ENCODE measurements around the gene CERK.

DNA sequence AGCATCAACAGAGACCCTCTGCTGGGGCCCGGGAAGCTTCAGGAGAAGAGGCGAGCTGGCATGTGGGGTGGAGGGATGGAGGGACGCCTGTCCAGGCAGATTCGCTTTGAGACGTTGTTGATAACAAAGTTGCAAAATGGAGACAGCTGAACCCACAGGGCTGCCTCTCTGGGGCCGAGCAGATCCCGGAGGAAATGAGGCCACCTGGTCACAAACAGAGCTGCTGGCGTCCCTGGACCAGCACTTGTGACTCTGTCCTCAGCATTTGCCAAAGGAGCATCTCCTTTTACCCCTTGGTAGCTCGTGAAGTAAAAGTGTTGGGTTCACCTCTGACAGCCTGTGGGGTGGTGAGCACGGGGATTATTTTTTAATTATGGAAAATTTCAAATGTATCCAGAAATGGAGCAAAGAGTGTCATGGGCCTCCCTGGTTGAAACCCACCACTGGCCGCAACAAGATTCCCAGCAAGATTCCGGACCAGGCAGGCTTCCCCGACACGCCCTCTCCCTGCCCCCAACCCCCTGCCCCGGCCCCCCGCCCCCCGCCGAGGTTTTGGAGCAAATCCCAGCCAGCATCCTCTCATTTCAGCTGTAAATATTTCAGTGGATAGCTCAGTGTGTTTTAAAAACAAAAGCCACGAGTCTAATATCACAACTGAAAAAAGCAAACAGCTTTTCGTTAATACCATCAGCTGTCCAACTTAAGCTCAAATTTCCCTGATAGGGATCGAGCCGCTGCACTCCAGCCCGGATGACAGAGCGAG lies 97.6 kb downstream of the CERK start:
- TF ChIP-seq EGR1 (IDR thresholded peaks at IDR 0.05; ENCODE audit: borderline replicate concordance, low read depth, low read length) (no peak), SUZ12 (IDR thresholded peaks at IDR 0.05; ENCODE audit: low read length) (no peak), RFX5 (IDR thresholded peaks at IDR 0.05; ENCODE audit: borderline replicate concordance, low read depth, low read length) (no peak), SIN3A (conservative IDR thresholded peaks at IDR 0.05 in 1 of 2, IDR thresholded peaks at IDR 0.05 in 1 of 2; ENCODE audit: low read depth in 1 of 2, low read length in 2 of 2) (no peak), KDM1A (IDR thresholded peaks at IDR 0.05; ENCODE audit: borderline replicate concordance, low read length) (no peak), GABPA (IDR thresholded peaks at IDR 0.05; ENCODE audit: borderline replicate concordance, insufficient read depth, low read length) (no peak), CEBPB (IDR thresholded peaks at IDR 0.05; ENCODE audit: low read depth, low read length) (no peak), JUN (IDR thresholded peaks at IDR 0.05; ENCODE audit: low read depth, low read length) (no peak), EP300 (IDR thresholded peaks at IDR 0.05; ENCODE audit: borderline replicate concordance in 1 of 2, low read depth in 2 of 2, low read length in 2 of 2) (no peak), POLR2AphosphoS5 (IDR thresholded peaks at IDR 0.05; ENCODE audit: low read depth, low read length) (no peak), BACH1 (IDR thresholded peaks at IDR 0.05; ENCODE audit: low read length) (no peak)
- TF ChIP-seq, protein P1, sequence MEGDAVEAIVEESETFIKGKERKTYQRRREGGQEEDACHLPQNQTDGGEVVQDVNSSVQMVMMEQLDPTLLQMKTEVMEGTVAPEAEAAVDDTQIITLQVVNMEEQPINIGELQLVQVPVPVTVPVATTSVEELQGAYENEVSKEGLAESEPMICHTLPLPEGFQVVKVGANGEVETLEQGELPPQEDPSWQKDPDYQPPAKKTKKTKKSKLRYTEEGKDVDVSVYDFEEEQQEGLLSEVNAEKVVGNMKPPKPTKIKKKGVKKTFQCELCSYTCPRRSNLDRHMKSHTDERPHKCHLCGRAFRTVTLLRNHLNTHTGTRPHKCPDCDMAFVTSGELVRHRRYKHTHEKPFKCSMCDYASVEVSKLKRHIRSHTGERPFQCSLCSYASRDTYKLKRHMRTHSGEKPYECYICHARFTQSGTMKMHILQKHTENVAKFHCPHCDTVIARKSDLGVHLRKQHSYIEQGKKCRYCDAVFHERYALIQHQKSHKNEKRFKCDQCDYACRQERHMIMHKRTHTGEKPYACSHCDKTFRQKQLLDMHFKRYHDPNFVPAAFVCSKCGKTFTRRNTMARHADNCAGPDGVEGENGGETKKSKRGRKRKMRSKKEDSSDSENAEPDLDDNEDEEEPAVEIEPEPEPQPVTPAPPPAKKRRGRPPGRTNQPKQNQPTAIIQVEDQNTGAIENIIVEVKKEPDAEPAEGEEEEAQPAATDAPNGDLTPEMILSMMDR (IDR thresholded peaks at IDR 0.05; ENCODE audit: control extremely low read depth in 1 of 3, insufficient read depth in 1 of 3, low read depth in 1 of 3, low read length in 3 of 3), result no peak

Measured in H1 (cell line).